Activated CD8-positive, alpha-beta T cell treated with anti-CD3 and anti-CD28 coated beads, Interleukin-2, amount 10 ng/mL, durations not matched to agents 7 days and 5 days (primary cell): ENCODE data around the gene CTAG1A. TPM values are rescaled to one million over a fixed set of nuclear protein-coding genes. Genes with fewer than 3 reads are reported as not detected.
"Not testable (repeated sequence)": the region's sequence is repeated elsewhere in the genome, so short reads cannot be mapped to it uniquely, and the experiment has no call there.

Experiments used
- ATAC-seq: fragments of 150-1000 bp; cut with Tn5 transposase; one replicate; pipeline ENCODE4 v1.10.0; 2021; ENCODE audit warnings: moderate library complexity
- CTCF ChIA-PET: fragments of 350-600 bp; sonication (Branson Sonifier 250); formaldehyde crosslinking; loops from one replicate; lab custom pipeline; 2021; ENCODE audit warnings: antibody characterized with exemption; lab: Charles Lee
- POLR2A ChIA-PET: fragments of 350-600 bp; sonication (Branson Sonifier 250); formaldehyde crosslinking; loops from one replicate; lab custom pipeline; 2021; ENCODE audit warnings: antibody characterized with exemption; lab: Charles Lee
- DNase-seq: peaks from one replicate; pipeline ENCODE4 v3.0.0-alpha.2; 2020
- H3K27ac Mint-ChIP-seq: one replicate; pipeline ENCODE4 v1.8.0; 2021; ENCODE audit warnings: mild to moderate bottlenecking, mixed read lengths
- H3K27me3 Mint-ChIP-seq: one replicate; pipeline ENCODE4 v1.8.0; 2021; ENCODE audit warnings: low read depth, mixed read lengths
- H3K36me3 Mint-ChIP-seq: one replicate; pipeline ENCODE4 v1.8.0; 2021; ENCODE audit warnings: low read depth, mixed read lengths
- H3K4me1 Mint-ChIP-seq: one replicate; pipeline ENCODE4 v1.8.0; 2021; ENCODE audit warnings: low read depth, mixed read lengths
- H3K4me3 Mint-ChIP-seq: one replicate; pipeline ENCODE4 v1.8.0; 2021; ENCODE audit warnings: mild to moderate bottlenecking, mixed read lengths
- H3K9me3 Mint-ChIP-seq: one replicate; pipeline ENCODE4 v1.8.0; 2022; ENCODE audit warnings: mixed read lengths; ENCODE audit not compliant: insufficient read depth
- total RNA-seq, 2 experiments: library from RNA; stranded (reverse); gene quantifications; one replicate each; pipeline ENCODE4 v1.2.3, GENCODE V29; 2021

CTAG1A gene
- total RNA-seq, 2 experiments from 2014 or later, result not detected

- POLR2A ChIA-PET, CTCF ChIA-PET, H3K27me3 Mint-ChIP-seq, H3K36me3 Mint-ChIP-seq, H3K9me3 Mint-ChIP-seq, ATAC-seq, H3K4me1 Mint-ChIP-seq, DNase-seq, H3K4me3 Mint-ChIP-seq, H3K27ac Mint-ChIP-seq: not testable (repeated sequence)
Observed at GRCh38 chrX:154590415-154590814, 5.5 kb downstream of the CTAG1A start.

DNA sequence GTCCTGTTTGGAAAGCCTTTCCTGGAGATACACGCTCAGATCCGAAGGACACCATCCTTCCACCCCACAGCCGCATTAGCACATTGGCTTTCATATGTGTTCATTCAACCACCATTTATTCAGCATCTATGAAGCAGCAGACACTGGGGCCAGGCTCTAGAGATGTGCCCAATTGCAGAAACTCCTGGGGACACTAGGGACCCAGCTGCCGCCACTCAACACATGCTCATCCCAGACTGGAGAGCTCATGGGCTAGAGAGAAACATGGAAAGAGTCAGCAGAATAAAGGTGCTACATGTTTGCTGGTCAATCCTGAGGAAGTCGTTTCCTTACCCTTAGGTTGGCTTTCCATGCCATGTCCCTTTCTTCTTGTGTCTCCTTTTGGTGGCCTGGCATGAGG is 7.6 kb downstream of the CTAG1A start:
- no peaks in the 10 kb centered on the region for H3K36me3 Mint-ChIP-seq
- no peaks in the 10 kb centered on the region for H3K27me3 Mint-ChIP-seq
- no peak for DNase-seq
- ChIA-PET POLR2A (no interaction called here), CTCF (interaction anchor here (1.1 to 1.2 kb wide), 2 partner anchors 156 to 873 kb away, joined by 3 read pairs; no protein-coding TSS in a partner anchor)
- peaks cover 11% of the 10 kb centered on the region for H3K4me1 Mint-ChIP-seq
- no peaks in the 10 kb centered on the region for H3K9me3 Mint-ChIP-seq
- H3K27ac Mint-ChIP-seq, result no peak overlapping the region
- ATAC-seq, result no peak
- H3K4me3 Mint-ChIP-seq, result no peak overlapping the region

DNA sequence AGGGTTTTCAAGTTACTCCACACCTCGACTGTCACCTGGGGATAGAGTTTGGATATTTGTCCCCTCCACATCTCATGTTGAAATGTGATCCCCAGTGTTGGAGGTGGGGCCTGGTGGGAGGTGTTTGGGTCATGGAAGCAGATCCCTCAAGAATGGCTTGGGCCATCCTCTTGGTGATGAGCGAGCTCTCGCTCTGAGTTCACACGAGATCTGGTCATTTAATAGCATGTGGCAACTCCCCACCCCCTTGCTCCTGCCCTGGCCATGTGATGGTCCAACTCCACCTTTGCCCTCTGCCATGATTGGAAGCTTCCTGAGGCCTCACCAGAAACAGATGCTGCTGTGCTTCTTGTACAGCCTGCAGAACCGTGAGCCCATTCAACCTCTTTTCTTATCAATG is 8.3 kb downstream of the CTAG1A start:
- H3K9me3 Mint-ChIP-seq, result no peaks in the 10 kb centered on the region

DNA sequence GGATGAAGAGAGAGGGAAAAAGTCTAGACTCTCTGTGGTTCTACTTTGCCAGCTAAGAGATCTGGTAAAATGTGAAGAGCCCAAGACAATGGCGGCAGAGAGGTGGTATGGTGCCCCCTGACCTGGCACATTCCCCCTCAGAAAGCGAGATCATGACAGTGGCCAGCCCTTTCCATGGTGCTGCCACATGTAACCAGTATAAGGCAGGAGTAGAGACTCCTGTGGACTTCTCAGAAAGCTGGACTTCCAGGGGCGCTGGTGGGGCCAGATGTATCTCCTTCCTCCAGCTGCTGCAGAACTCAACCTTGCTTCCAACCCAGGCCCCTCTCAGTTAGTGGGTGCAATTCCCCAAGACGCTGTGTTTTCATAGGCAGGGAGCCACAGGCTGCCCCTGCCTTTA is 9.6 kb downstream of the CTAG1A start:
- no peak for DNase-seq
- Mint-ChIP-seq H3K27ac (no peak overlapping the region), H3K36me3 (no peaks in the 10 kb centered on the region), H3K4me3 (no peak overlapping the region), H3K9me3 (no peaks in the 10 kb centered on the region), H3K27me3 (no peaks in the 10 kb centered on the region), H3K4me1 (peaks cover 12% of the 10 kb centered on the region)
- CTCF ChIA-PET, result no interaction called here
- no peak for ATAC-seq
- POLR2A ChIA-PET, result no interaction called here

More for the DNA sequence above, 8.3 kb downstream of the CTAG1A start:
- no peak overlapping the region for H3K27ac Mint-ChIP-seq
- ChIA-PET CTCF (interaction anchor here (1.1 to 1.2 kb wide), 2 partner anchors 155 to 874 kb away, joined by 3 read pairs; no protein-coding TSS in a partner anchor), POLR2A (no interaction called here)
- H3K4me3 Mint-ChIP-seq, result no peak overlapping the region
- DNase-seq, result no peak
- H3K27me3 Mint-ChIP-seq, result no peaks in the 10 kb centered on the region
- peaks cover 11% of the 10 kb centered on the region for H3K4me1 Mint-ChIP-seq
- no peaks in the 10 kb centered on the region for H3K36me3 Mint-ChIP-seq
- ATAC-seq, result no peak

DNA sequence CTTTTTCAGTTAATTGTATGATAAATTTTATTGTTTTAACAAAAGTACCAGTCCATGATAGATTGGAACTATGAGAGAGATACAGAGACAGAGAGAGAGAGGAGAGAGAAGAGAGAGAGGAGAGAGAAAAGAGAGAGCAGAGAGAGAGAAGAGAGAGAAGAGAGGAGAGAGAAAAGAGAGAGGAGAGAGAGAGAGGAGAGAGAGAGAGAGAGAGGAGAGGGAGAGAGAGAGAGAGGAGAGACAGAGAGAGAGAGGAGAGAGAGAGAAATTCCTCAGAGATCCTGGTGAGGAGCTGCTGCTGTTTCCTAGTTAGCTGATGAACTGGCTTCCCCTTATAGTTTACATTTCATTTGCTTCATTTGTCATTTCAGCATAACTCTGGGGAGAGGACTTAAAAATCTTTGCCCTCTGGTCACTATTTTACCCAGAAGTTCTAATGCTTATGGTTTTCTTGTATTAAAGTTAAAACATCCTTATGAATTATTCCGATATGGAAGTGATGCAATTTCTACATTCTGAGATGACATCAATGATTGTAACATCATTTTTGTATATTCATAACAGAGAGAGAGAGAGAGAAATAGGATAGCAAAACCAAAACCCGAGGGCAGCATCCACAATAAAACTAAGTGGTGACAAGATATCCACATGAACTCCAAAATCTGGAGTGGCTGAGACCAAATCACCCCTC is 10.8 kb downstream of the CTAG1A start:
- CTCF ChIA-PET, result no interaction called here
- POLR2A ChIA-PET, result no interaction called here

GRCh38 chrX:154596290-154596929 is 11.5 kb downstream of the CTAG1A start:
- Mint-ChIP-seq H3K27me3 (no peaks in the 10 kb centered on the region), H3K27ac (no peak overlapping the region), H3K36me3 (no peaks in the 10 kb centered on the region), H3K9me3 (no peaks in the 10 kb centered on the region), H3K4me1 (peaks cover 23% of the 10 kb centered on the region), H3K4me3 (no peak overlapping the region)
- POLR2A ChIA-PET, result no interaction called here
- ATAC-seq (no peak), DNase-seq (no peak)
- CTCF ChIA-PET, result no interaction called here

More for the DNA sequence above, 10.8 kb downstream of the CTAG1A start:
- no peak for ATAC-seq
- no peak overlapping the region for H3K27ac Mint-ChIP-seq
- no peaks in the 10 kb centered on the region for H3K9me3 Mint-ChIP-seq
- no peaks in the 10 kb centered on the region for H3K36me3 Mint-ChIP-seq
- peaks cover 23% of the 10 kb centered on the region for H3K4me1 Mint-ChIP-seq
- DNase-seq, result no peak
- H3K27me3 Mint-ChIP-seq, result no peaks in the 10 kb centered on the region
- H3K4me3 Mint-ChIP-seq, result no peak overlapping the region

GRCh38 chrX:154597221-154597620 is 12.3 kb downstream of the CTAG1A start:
- Mint-ChIP-seq H3K4me1 (peaks cover 23% of the 10 kb centered on the region), H3K4me3 (no peak overlapping the region), H3K27me3 (no peaks in the 10 kb centered on the region), H3K27ac (no peak overlapping the region), H3K36me3 (no peaks in the 10 kb centered on the region), H3K9me3 (no peaks in the 10 kb centered on the region)
- CTCF ChIA-PET, result no interaction called here
- POLR2A ChIA-PET, result no interaction called here
- DNase-seq, result no peak
- no peak for ATAC-seq

GRCh38 chrX:154598656-154599055 is 13.7 kb downstream of the CTAG1A start:
- Mint-ChIP-seq H3K27ac (no peak overlapping the region), H3K9me3 (no peaks in the 10 kb centered on the region), H3K4me3 (no peak overlapping the region), H3K27me3 (no peaks in the 10 kb centered on the region), H3K36me3 (no peaks in the 10 kb centered on the region), H3K4me1 (peaks cover 23% of the 10 kb centered on the region)
- ChIA-PET POLR2A (no interaction called here), CTCF (no interaction called here)
- DNase-seq (no peak), ATAC-seq (no peak)

- Mint-ChIP-seq H3K4me3 (no peak overlapping the region), H3K36me3 (no peaks in the 10 kb centered on the region), H3K9me3 (no peaks in the 10 kb centered on the region), H3K4me1 (peaks cover 23% of the 10 kb centered on the region), H3K27me3 (no peaks in the 10 kb centered on the region), H3K27ac (no peak overlapping the region)
- ATAC-seq, result no peak
- ChIA-PET CTCF (no interaction called here), POLR2A (no interaction called here)
- DNase-seq, result no peak
Observed at GRCh38 chrX:154599531-154599930, 14.6 kb downstream of the CTAG1A start.

- Mint-ChIP-seq H3K27ac (no peak overlapping the region), H3K9me3 (no peaks in the 10 kb centered on the region), H3K4me3 (no peak overlapping the region), H3K36me3 (no peaks in the 10 kb centered on the region), H3K4me1 (peaks cover 18% of the 10 kb centered on the region), H3K27me3 (no peaks in the 10 kb centered on the region)
- ChIA-PET CTCF (no interaction called here), POLR2A (no interaction called here)
- no peak for DNase-seq
- ATAC-seq, result no peak
Observed at GRCh38 chrX:154600759-154601374, 15.9 kb downstream of the CTAG1A start.

GRCh38 chrX:154602226-154602625 is 17.3 kb downstream of the CTAG1A start:
- ATAC-seq, result no peak
- POLR2A ChIA-PET, result no interaction called here
- no peak overlapping the region for H3K4me3 Mint-ChIP-seq

GRCh38 chrX:154602766-154603437 is 18.0 kb downstream of the CTAG1A start:
- ChIA-PET POLR2A (no interaction called here), CTCF (no interaction called here)
- DNase-seq (no peak), ATAC-seq (no peak)
- Mint-ChIP-seq H3K9me3 (no peaks in the 10 kb centered on the region), H3K27me3 (no peaks in the 10 kb centered on the region), H3K36me3 (no peaks in the 10 kb centered on the region), H3K4me1 (peaks cover 23% of the 10 kb centered on the region), H3K27ac (no peak overlapping the region), H3K4me3 (no peak overlapping the region)

More at GRCh38 chrX:154602226-154602625, 17.3 kb downstream of the CTAG1A start:
- no peak for DNase-seq
- Mint-ChIP-seq H3K27ac (no peak overlapping the region), H3K4me1 (peaks cover 23% of the 10 kb centered on the region), H3K9me3 (no peaks in the 10 kb centered on the region), H3K36me3 (no peaks in the 10 kb centered on the region), H3K27me3 (no peaks in the 10 kb centered on the region)
- CTCF ChIA-PET, result no interaction called here
